Gastrocnemius medialis (tissue), 4 donors: ENCODE measurements around the gene OPN1SW.

Experiments
- POLR2A ChIP-seq, 2 donors: fragments of 450-650 bp; IDR thresholded peaks; one replicate each; pipeline ENCODE4 v1.6.1; 2017; ENCODE audit warnings: antibody characterized with exemption in 2 of 2, mild to moderate bottlenecking in 2 of 2, moderate library complexity in 2 of 2
- TF ChIP-seq, protein P1 (sequence below), 5 experiments: fragments of 450-650 bp in 3 of 5; fragments of 200-600 bp in 2 of 5; sonication (generic) in 2 of 5; IDR thresholded peaks in 4 of 5; conservative IDR thresholded peaks in 1 of 5; 1 replicate in 4 of 5; 2 replicates in 1 of 5; pipeline ENCODE4 v1.5.1; 2016 to 2019; ENCODE audit warnings: antibody characterized with exemption in 5 of 5, mild to moderate bottlenecking in 3 of 5, moderate library complexity in 3 of 5

- TF ChIP-seq, protein P1, sequence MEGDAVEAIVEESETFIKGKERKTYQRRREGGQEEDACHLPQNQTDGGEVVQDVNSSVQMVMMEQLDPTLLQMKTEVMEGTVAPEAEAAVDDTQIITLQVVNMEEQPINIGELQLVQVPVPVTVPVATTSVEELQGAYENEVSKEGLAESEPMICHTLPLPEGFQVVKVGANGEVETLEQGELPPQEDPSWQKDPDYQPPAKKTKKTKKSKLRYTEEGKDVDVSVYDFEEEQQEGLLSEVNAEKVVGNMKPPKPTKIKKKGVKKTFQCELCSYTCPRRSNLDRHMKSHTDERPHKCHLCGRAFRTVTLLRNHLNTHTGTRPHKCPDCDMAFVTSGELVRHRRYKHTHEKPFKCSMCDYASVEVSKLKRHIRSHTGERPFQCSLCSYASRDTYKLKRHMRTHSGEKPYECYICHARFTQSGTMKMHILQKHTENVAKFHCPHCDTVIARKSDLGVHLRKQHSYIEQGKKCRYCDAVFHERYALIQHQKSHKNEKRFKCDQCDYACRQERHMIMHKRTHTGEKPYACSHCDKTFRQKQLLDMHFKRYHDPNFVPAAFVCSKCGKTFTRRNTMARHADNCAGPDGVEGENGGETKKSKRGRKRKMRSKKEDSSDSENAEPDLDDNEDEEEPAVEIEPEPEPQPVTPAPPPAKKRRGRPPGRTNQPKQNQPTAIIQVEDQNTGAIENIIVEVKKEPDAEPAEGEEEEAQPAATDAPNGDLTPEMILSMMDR (IDR thresholded peaks at IDR 0.05 in 4 of 5, conservative IDR thresholded peaks at IDR 0.05 in 1 of 5): no peak
- no peak for TF ChIP-seq POLR2A (IDR thresholded peaks at IDR 0.05)
Measured at GRCh38 chr7:128729494-128729893, 46.1 kb downstream of the OPN1SW start.
